ENCODE data around the gene SLC9A9. TPM values are rescaled to one million over a fixed set of nuclear protein-coding genes. Genes with fewer than 3 reads are reported as not detected.

SLC9A9 gene
- total and polyA plus RNA-seq, 9 of the 15 experiments (the other 6 are each of a cell fraction or from before 2014, with no cell fraction given): 0.03 to 0.13 TPM; not detected in 7

DNA sequence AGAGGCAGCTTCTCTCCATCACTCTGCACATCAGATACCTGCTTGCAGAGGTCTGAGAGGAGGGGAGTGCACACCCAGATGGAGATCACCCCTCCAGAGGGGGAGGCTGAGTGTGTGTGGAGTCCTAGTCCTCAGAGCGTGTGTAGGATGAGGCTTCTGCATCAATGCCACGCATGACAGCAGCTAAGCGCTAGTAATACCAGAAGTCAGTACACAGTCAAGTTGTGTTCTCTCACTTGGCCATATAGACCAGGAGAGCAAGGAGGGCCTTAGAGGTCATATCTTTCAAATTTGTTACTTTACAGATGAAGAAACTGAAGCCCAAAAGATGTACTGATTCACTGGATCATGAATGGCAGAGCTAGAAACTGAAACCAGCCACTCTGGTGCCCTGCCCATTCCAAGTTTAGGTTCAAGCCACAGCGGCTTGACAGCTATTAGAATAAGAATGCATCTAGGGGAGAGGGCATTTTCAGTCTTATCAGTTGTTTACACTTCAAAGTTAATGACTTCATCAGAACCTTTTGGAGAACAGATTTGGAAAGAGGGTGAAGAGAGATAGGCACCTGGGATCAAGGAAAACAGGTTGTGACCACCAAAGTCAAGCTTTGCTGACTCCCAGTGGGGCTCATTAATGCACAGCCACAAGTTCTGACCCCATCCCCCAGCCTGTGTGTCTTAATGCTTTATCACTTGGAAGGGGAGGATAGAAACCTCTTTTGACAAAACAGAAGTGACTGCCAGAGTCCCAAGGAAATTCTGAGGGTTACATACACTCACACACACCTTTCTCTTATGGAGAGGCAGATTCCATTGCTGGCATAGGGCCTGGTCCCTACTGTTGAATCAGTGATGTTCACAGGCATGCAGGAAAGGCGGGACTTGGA lies 418.4 kb downstream of the SLC9A9 start (continued):
- TF ChIP-seq HOXB6 (CRISPR knock-in tag; IDR thresholded peaks at IDR 0.05; ENCODE audit: borderline replicate concordance) (no peak), MEIS2 (IDR thresholded peaks at IDR 0.05; ENCODE audit: partially characterized antibody) (peak; percentile 5), MTF1 (CRISPR knock-in tag; IDR thresholded peaks at IDR 0.05; ENCODE audit: borderline replicate concordance) (no peak), IRF2 (CRISPR knock-in tag; IDR thresholded peaks at IDR 0.05) (no peak), HEY1 (CRISPR knock-in tag; IDR thresholded peaks at IDR 0.05; ENCODE audit: borderline replicate concordance) (no peak), ZNF134 (CRISPR knock-in tag; conservative IDR thresholded peaks at IDR 0.05) (no peak), GABPB2 (CRISPR knock-in tag; conservative IDR thresholded peaks at IDR 0.05) (no peak), POLR2B (IDR thresholded peaks at IDR 0.05; ENCODE audit: low read depth, partially characterized antibody) (no peak), ARID1B (IDR thresholded peaks at IDR 0.05) (0 out of 2 replicates have a peak, but pooled peaks have one; percentile 12), RBM25 (IDR thresholded peaks at IDR 0.05; ENCODE audit: low read depth, low read length, severe bottlenecking) (no peak), PPARD (CRISPR knock-in tag; IDR thresholded peaks at IDR 0.05) (no peak), CTBP1 (IDR thresholded peaks at IDR 0.05; ENCODE audit: borderline replicate concordance) (0 out of 2 replicates have a peak, but pooled peaks have one; percentile 33), CHCHD3 (CRISPR knock-in tag; IDR thresholded peaks at IDR 0.05) (no peak), HDAC8 (tag; IDR thresholded peaks at IDR 0.05) (no peak), ZBTB8A (IDR thresholded peaks at IDR 0.05; ENCODE audit: partially characterized antibody) (no peak), ZC3H4 (CRISPR knock-in tag; IDR thresholded peaks at IDR 0.05; ENCODE audit: borderline replicate concordance) (no peak), TAF15 (IDR thresholded peaks at IDR 0.05; ENCODE audit: low read depth, low read length) (no peak), ZNF354B (CRISPR knock-in tag; IDR thresholded peaks at IDR 0.05) (no peak), TEAD4 (IDR thresholded peaks at IDR 0.05; ENCODE audit: low read length) (0 out of 2 replicates have a peak, but pooled peaks have one; percentile 12), TEAD4 (CRISPR knock-in tag; IDR thresholded peaks at IDR 0.05; ENCODE audit: borderline replicate concordance) (no peak), KAT7 (CRISPR knock-in tag; IDR thresholded peaks at IDR 0.05; ENCODE audit: borderline replicate concordance) (no peak)
- TF ChIP-seq, protein P1, sequence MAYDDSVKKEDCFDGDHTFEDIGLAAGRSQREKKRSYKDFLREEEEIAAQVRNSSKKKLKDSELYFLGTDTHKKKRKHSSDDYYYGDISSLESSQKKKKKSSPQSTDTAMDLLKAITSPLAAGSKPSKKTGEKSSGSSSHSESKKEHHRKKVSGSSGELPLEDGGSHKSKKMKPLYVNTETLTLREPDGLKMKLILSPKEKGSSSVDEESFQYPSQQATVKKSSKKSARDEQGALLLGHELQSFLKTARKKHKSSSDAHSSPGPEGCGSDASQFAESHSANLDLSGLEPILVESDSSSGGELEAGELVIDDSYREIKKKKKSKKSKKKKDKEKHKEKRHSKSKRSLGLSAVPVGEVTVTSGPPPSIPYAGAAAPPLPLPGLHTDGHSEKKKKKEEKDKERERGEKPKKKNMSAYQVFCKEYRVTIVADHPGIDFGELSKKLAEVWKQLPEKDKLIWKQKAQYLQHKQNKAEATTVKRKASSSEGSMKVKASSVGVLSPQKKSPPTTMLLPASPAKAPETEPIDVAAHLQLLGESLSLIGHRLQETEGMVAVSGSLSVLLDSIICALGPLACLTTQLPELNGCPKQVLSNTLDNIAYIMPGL (CRISPR knock-in tag; IDR thresholded peaks at IDR 0.05): no peak
- TF ChIP-seq, protein P2, sequence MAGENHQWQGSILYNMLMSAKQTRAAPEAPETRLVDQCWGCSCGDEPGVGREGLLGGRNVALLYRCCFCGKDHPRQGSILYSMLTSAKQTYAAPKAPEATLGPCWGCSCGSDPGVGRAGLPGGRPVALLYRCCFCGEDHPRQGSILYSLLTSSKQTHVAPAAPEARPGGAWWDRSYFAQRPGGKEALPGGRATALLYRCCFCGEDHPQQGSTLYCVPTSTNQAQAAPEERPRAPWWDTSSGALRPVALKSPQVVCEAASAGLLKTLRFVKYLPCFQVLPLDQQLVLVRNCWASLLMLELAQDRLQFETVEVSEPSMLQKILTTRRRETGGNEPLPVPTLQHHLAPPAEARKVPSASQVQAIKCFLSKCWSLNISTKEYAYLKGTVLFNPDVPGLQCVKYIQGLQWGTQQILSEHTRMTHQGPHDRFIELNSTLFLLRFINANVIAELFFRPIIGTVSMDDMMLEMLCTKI (IDR thresholded peaks at IDR 0.05; ENCODE audit: partially characterized antibody): no peak
- TF ChIP-seq, protein P3, sequence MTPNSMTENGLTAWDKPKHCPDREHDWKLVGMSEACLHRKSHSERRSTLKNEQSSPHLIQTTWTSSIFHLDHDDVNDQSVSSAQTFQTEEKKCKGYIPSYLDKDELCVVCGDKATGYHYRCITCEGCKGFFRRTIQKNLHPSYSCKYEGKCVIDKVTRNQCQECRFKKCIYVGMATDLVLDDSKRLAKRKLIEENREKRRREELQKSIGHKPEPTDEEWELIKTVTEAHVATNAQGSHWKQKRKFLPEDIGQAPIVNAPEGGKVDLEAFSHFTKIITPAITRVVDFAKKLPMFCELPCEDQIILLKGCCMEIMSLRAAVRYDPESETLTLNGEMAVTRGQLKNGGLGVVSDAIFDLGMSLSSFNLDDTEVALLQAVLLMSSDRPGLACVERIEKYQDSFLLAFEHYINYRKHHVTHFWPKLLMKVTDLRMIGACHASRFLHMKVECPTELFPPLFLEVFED (CRISPR knock-in tag; conservative IDR thresholded peaks at IDR 0.05): no peak
